ENCODE data around the gene BCAS2. TPM values are rescaled to one million over a fixed set of nuclear protein-coding genes. Genes with fewer than 3 reads are reported as not detected.

Gene BCAS2
- total RNA-seq, 2 experiments from 2014 or later, result 39.3 to 40.8 TPM

GRCh38 chr1:114545796-114546195, 35.6 kb downstream of the BCAS2 start:
- CTCF ChIA-PET (ENCODE audit: unreplicated experiment), result no interaction called here

GRCh38 chr1:114545315-114545714, 36.1 kb downstream of the BCAS2 start:
- POLR2A ChIA-PET, result no interaction called here
- Histone ChIP-seq H3K79me2 (ENCODE audit: insufficient read depth, low read depth, low read length) (no peaks in the 10 kb centered on the region), H3K4me3 (ENCODE audit: low read depth, low read length, poor library complexity, severe bottlenecking) (no peak overlapping the region), H3K4me1 (ENCODE audit: insufficient read depth, low read length, poor library complexity, severe bottlenecking) (no peaks in the 10 kb centered on the region), H3K9me3 (ENCODE audit: low read length) (no peaks in the 10 kb centered on the region), H3K9me2 (ENCODE audit: insufficient read depth, low read length) (no peaks in the 10 kb centered on the region), H2AFZ (ENCODE audit: low read length) (no peak overlapping the region), H3K27ac (ENCODE audit: low read depth, low read length, poor library complexity, severe bottlenecking) (no peak overlapping the region), H3K4me2 (ENCODE audit: low read length) (no peak overlapping the region), H4K20me1 (ENCODE audit: insufficient read depth, low read length) (no peaks in the 10 kb centered on the region), H3K36me3 (ENCODE audit: insufficient read depth, low read length) (no peaks in the 10 kb centered on the region)
- CTCF ChIA-PET (ENCODE audit: unreplicated experiment), result no interaction called here
- intact Hi-C loops (cut with micrococcal nuclease; ENCODE audit: unreplicated experiment), result no loop called here
- BruUV-seq (replicated peaks), result no TSS peak
- no peak for DNase-seq (ENCODE audit: low spot score)
- TF ChIP-seq, protein P1, sequence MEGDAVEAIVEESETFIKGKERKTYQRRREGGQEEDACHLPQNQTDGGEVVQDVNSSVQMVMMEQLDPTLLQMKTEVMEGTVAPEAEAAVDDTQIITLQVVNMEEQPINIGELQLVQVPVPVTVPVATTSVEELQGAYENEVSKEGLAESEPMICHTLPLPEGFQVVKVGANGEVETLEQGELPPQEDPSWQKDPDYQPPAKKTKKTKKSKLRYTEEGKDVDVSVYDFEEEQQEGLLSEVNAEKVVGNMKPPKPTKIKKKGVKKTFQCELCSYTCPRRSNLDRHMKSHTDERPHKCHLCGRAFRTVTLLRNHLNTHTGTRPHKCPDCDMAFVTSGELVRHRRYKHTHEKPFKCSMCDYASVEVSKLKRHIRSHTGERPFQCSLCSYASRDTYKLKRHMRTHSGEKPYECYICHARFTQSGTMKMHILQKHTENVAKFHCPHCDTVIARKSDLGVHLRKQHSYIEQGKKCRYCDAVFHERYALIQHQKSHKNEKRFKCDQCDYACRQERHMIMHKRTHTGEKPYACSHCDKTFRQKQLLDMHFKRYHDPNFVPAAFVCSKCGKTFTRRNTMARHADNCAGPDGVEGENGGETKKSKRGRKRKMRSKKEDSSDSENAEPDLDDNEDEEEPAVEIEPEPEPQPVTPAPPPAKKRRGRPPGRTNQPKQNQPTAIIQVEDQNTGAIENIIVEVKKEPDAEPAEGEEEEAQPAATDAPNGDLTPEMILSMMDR (conservative IDR thresholded peaks at IDR 0.05; ENCODE audit: low read length), result no peak
- no peak for TF ChIP-seq EZH2phosphoT487 (IDR thresholded peaks at IDR 0.05; ENCODE audit: borderline replicate concordance, low read depth, low read length)

More at GRCh38 chr1:114545796-114546195, 35.6 kb downstream of the BCAS2 start:
- Histone ChIP-seq H3K27ac (ENCODE audit: low read depth, low read length, poor library complexity, severe bottlenecking) (no peak overlapping the region), H3K4me3 (ENCODE audit: low read depth, low read length, poor library complexity, severe bottlenecking) (no peak overlapping the region), H2AFZ (ENCODE audit: low read length) (no peak overlapping the region), H3K4me2 (ENCODE audit: low read length) (no peak overlapping the region), H4K20me1 (ENCODE audit: insufficient read depth, low read length) (no peaks in the 10 kb centered on the region), H3K9me3 (ENCODE audit: low read length) (no peaks in the 10 kb centered on the region), H3K9me2 (ENCODE audit: insufficient read depth, low read length) (no peaks in the 10 kb centered on the region), H3K79me2 (ENCODE audit: insufficient read depth, low read depth, low read length) (no peaks in the 10 kb centered on the region), H3K4me1 (ENCODE audit: insufficient read depth, low read length, poor library complexity, severe bottlenecking) (no peaks in the 10 kb centered on the region), H3K36me3 (ENCODE audit: insufficient read depth, low read length) (no peaks in the 10 kb centered on the region)
- POLR2A ChIA-PET, result no interaction called here
- intact Hi-C loops (cut with micrococcal nuclease; ENCODE audit: unreplicated experiment), result no loop called here
- DNase-seq (ENCODE audit: low spot score), result no peak
- TF ChIP-seq, protein P1 (conservative IDR thresholded peaks at IDR 0.05; ENCODE audit: low read length), result no peak
- TF ChIP-seq EZH2phosphoT487 (IDR thresholded peaks at IDR 0.05; ENCODE audit: borderline replicate concordance, low read depth, low read length), result no peak
- no TSS peak for BruUV-seq (replicated peaks)

GRCh38 chr1:114540821-114541220, 40.6 kb downstream of the BCAS2 start:
- POLR2A ChIA-PET, result no interaction called here

More at GRCh38 chr1:114540821-114541220, 40.6 kb downstream of the BCAS2 start:
- H2AFZ ChIP-seq (ENCODE audit: low read length), result no peak overlapping the region
- TF ChIP-seq, protein P1 (conservative IDR thresholded peaks at IDR 0.05; ENCODE audit: low read length), result no peak
- no peak for TF ChIP-seq EZH2phosphoT487 (IDR thresholded peaks at IDR 0.05; ENCODE audit: borderline replicate concordance, low read depth, low read length)
- no peak overlapping the region for H3K4me3 ChIP-seq (ENCODE audit: low read depth, low read length, poor library complexity, severe bottlenecking)
- no TSS peak for BruUV-seq (replicated peaks)
- no peaks in the 10 kb centered on the region for H3K9me3 ChIP-seq (ENCODE audit: low read length)
- no peak for DNase-seq (ENCODE audit: low spot score)
- intact Hi-C loops (cut with micrococcal nuclease; ENCODE audit: unreplicated experiment), result no loop called here
- CTCF ChIA-PET (ENCODE audit: unreplicated experiment), result interaction anchor here (0.5 kb wide), 1 partner anchor 18 kb away, joined by 3 read pairs; no protein-coding TSS in a partner anchor
- H3K4me2 ChIP-seq (ENCODE audit: low read length), result no peak overlapping the region
- no peaks in the 10 kb centered on the region for H3K9me2 ChIP-seq (ENCODE audit: insufficient read depth, low read length)
- no peaks in the 10 kb centered on the region for H4K20me1 ChIP-seq (ENCODE audit: insufficient read depth, low read length)
- H3K27ac ChIP-seq (ENCODE audit: low read depth, low read length, poor library complexity, severe bottlenecking), result no peak overlapping the region
- no peaks in the 10 kb centered on the region for H3K79me2 ChIP-seq (ENCODE audit: insufficient read depth, low read depth, low read length)
- H3K4me1 ChIP-seq (ENCODE audit: insufficient read depth, low read length, poor library complexity, severe bottlenecking), result no peaks in the 10 kb centered on the region
- H3K36me3 ChIP-seq (ENCODE audit: insufficient read depth, low read length), result no peaks in the 10 kb centered on the region

All from OCI-LY7 (cell line).